Thyroid gland (tissue), 4 donors: ENCODE results near the gene SHC4.

Source experiments
- CTCF ChIP-seq, 6 experiments: fragments of 200-600 bp in 3 of 6; fragments of 450-650 bp in 3 of 6; sonication (generic) in 3 of 6; IDR thresholded peaks; one replicate each; pipeline ENCODE4 v1.5.1; 2016 to 2019; ENCODE audit warnings: antibody characterized with exemption in 6 of 6, mild to moderate bottlenecking in 2 of 6, inconsistent platforms in 1 of 6, moderate library complexity in 1 of 6
- POLR2A ChIP-seq, 2 donors: fragments of 450-650 bp; IDR thresholded peaks; one replicate each; pipeline ENCODE4 v1.6.1; 2017; ENCODE audit warnings: antibody characterized with exemption in 2 of 2, mild to moderate bottlenecking in 2 of 2, moderate library complexity in 1 of 2

- TF ChIP-seq CTCF (IDR thresholded peaks at IDR 0.05) = no peak
- TF ChIP-seq POLR2A (IDR thresholded peaks at IDR 0.05) = no peak
These were observed 167.2 kb downstream of the SHC4 start for GRCh38 chr15:48796521-48796920.
